HCT116 (cell line): ENCODE data around the gene TMEM9. TPM values are rescaled to one million over a fixed set of nuclear protein-coding genes. Genes with fewer than 3 reads are reported as not detected.

Source experiments
- ATAC-seq: fragments of 200-7000 bp; cut with Tn5 transposase; 2 replicates; pipeline ENCODE4 v1.9.1; 2020; ENCODE audit warnings: mild to moderate bottlenecking, moderate library complexity
- BruUV-seq: library from RNA; stranded (reverse); fragments of 400-500 nt; replicated peaks from 2 replicates; lab custom pipeline; 2021; lab: Mats Ljungman, UMichigan
- CTCF ChIA-PET: fragments of 300-600 bp; sonication (Branson Sonifier 250); formaldehyde crosslinking; loops from one replicate; lab custom pipeline; 2021; ENCODE audit warnings: antibody characterized with exemption; lab: Charles Lee
- POLR2A ChIA-PET: fragments of 300-600, 350-600 bp; sonication (Branson Sonifier 250); formaldehyde crosslinking; loops from one replicate; lab custom pipeline; 2021; ENCODE audit warnings: antibody characterized with exemption; lab: Charles Lee
- RAD21 ChIA-PET, 2 experiments: fragments of 300-600 bp; sonication (Branson Sonifier 250); formaldehyde crosslinking; loops; one replicate each; lab custom pipeline; 2023; ENCODE audit warnings: low total read pairs in 2 of 2; ENCODE audit not compliant: uncharacterized antibody in 2 of 2, unreplicated experiment in 2 of 2, low non-redundant PET in 1 of 2; lab: Charles Lee
- DNase-seq: peaks from one replicate; pipeline ENCODE4 v3.0.0-alpha.2; 2010; ENCODE audit warnings: low read depth, low spot score
- H2AFZ ChIP-seq: fragments of 200-600 bp; shearing (Covaris generic), sonication (generic); 2 replicates; pipeline ENCODE4 v1.6.1; 2017; ENCODE audit warnings: low read depth, mixed run types, mixed read lengths, antibody characterized with exemption, low read length; ENCODE audit not compliant: poor library complexity, severe bottlenecking
- H3K27ac ChIP-seq: 2 replicates; pipeline ENCODE4 v1.5.1; 2012; ENCODE audit warnings: low read depth, low read length
- H3K27me3 ChIP-seq: fragments of 200-600 bp; sonication (generic); 2 replicates; pipeline ENCODE4 v1.6.1; 2016; ENCODE audit warnings: mixed run types, low read length, mixed read lengths; ENCODE audit not compliant: insufficient read depth
- H3K36me3 ChIP-seq, 2 experiments: fragments of 200-500 bp in 1 of 2; fragments of 200-600 bp in 1 of 2; sonication (Bioruptor generic) in 1 of 2; sonication (generic) in 1 of 2; 2 replicates each; pipeline versions ENCODE4 v1.5.1 to v1.6.1; 2014 to 2016; ENCODE audit warnings: low read length in 2 of 2, inconsistent platforms in 1 of 2, mixed read lengths in 1 of 2, mixed run types in 1 of 2; ENCODE audit not compliant: insufficient read depth in 2 of 2, control insufficient read depth in 1 of 2
- H3K4me1 ChIP-seq, 2 experiments: fragments of 200-600 bp in 1 of 2; sonication (generic) in 1 of 2; 2 replicates each; pipeline versions ENCODE4 v1.5.1 to v1.6.1; 2012 to 2017; ENCODE audit warnings: low read length in 2 of 2, inconsistent platforms in 1 of 2, mild to moderate bottlenecking in 1 of 2, mixed read lengths in 1 of 2, mixed run types in 1 of 2, moderate library complexity in 1 of 2; ENCODE audit not compliant: insufficient read depth in 2 of 2, control insufficient read depth in 1 of 2
- H3K4me2 ChIP-seq: fragments of 200-600 bp; sonication (generic); 2 replicates; pipeline ENCODE4 v1.6.1; 2017; ENCODE audit warnings: mixed run types, low read length, mixed read lengths
- H3K4me3 ChIP-seq, 2 experiments: fragments of 200-600 bp in 1 of 2; sonication (generic) in 1 of 2; replicated peaks in 1 of 2; 2 replicates each; pipeline ENCODE4 v1.5.1; 2011 to 2016; ENCODE audit warnings: low read length in 2 of 2, control low read depth in 1 of 2, low read depth in 1 of 2, mild to moderate bottlenecking in 1 of 2, mixed read lengths in 1 of 2, mixed run types in 1 of 2
- H3K79me2 ChIP-seq: fragments of 200-600 bp; sonication (generic); 2 replicates; pipeline ENCODE4 v1.6.1; 2017; ENCODE audit warnings: mild to moderate bottlenecking, mixed run types, low read length, moderate library complexity, mixed read lengths; ENCODE audit not compliant: insufficient read depth
- H3K9ac ChIP-seq: fragments of 200-600 bp; sonication (generic); 2 replicates; pipeline ENCODE4 v1.6.1; 2016; ENCODE audit warnings: low read length, mixed read lengths
- H3K9me2 ChIP-seq: fragments of 200-600 bp; sonication (generic), shearing (Covaris generic); 2 replicates; pipeline ENCODE4 v1.6.1; 2017; ENCODE audit warnings: mixed run types, mild to moderate bottlenecking, moderate library complexity; ENCODE audit not compliant: insufficient read depth
- H3K9me3 ChIP-seq, 2 experiments: fragments of 200-500 bp in 1 of 2; fragments of 200-600 bp in 1 of 2; sonication (Bioruptor generic) in 1 of 2; sonication (generic) in 1 of 2; 2 replicates each; pipeline ENCODE4 v1.6.1; 2014 to 2017; ENCODE audit warnings: low read length in 2 of 2, mixed read lengths in 2 of 2, inconsistent platforms in 1 of 2, low read depth in 1 of 2, mild to moderate bottlenecking in 1 of 2, mixed run types in 1 of 2, moderate library complexity in 1 of 2; ENCODE audit not compliant: control insufficient read depth in 1 of 2, insufficient read depth in 1 of 2
- H4K20me1 ChIP-seq: fragments of 200-600 bp; sonication (generic), shearing (Covaris generic); 2 replicates; pipeline ENCODE4 v1.6.1; 2017; ENCODE audit warnings: mixed run types, mild to moderate bottlenecking, moderate library complexity; ENCODE audit not compliant: insufficient read depth
- ATF3 ChIP-seq: IDR thresholded peaks from 2 replicates; pipeline ENCODE4 v1.6.1; 2012
- CBX3 ChIP-seq: IDR thresholded peaks from 2 replicates; pipeline ENCODE4 v1.6.1; 2012; ENCODE audit warnings: low read depth
- CEBPB ChIP-seq: IDR thresholded peaks from 2 replicates; pipeline ENCODE4 v1.6.1; 2012; ENCODE audit warnings: low read depth
- EGR1 ChIP-seq: IDR thresholded peaks from 2 replicates; pipeline ENCODE4 v1.6.1; 2012; ENCODE audit warnings: low read depth
- ELF1 ChIP-seq: IDR thresholded peaks from 2 replicates; pipeline ENCODE4 v1.6.1; 2012; ENCODE audit warnings: low read depth, borderline replicate concordance
- EZH2phosphoT487 ChIP-seq: fragments of 200-600 bp; IDR thresholded peaks from 2 replicates; pipeline ENCODE4 v1.6.1; 2018; ENCODE audit warnings: antibody characterized with exemption, borderline replicate concordance
- FOSL1 ChIP-seq: IDR thresholded peaks from 2 replicates; pipeline ENCODE4 v1.6.1; 2012; ENCODE audit warnings: low read depth
- JUND ChIP-seq: IDR thresholded peaks from 2 replicates; pipeline ENCODE4 v1.6.1; 2012
- MAX ChIP-seq: IDR thresholded peaks from 2 replicates; pipeline ENCODE4 v1.6.1; 2012
- REST ChIP-seq: IDR thresholded peaks from 2 replicates; pipeline ENCODE4 v1.6.1; 2012; ENCODE audit warnings: low read depth
- SIN3A ChIP-seq: IDR thresholded peaks from 2 replicates; pipeline ENCODE4 v1.6.1; 2012; ENCODE audit warnings: low read depth
- SP1 ChIP-seq: IDR thresholded peaks from 2 replicates; pipeline ENCODE4 v1.6.1; 2012; ENCODE audit warnings: low read depth
- SRF ChIP-seq: IDR thresholded peaks from 2 replicates; pipeline ENCODE4 v1.6.1; 2012; ENCODE audit warnings: low read depth
- YY1 ChIP-seq: IDR thresholded peaks from 2 replicates; pipeline ENCODE4 v1.6.1; 2011; ENCODE audit warnings: low read length, low read depth, moderate library complexity, mild to moderate bottlenecking; ENCODE audit not compliant: insufficient replicate concordance; ENCODE audit errors: extremely low read depth
- ZBTB33 ChIP-seq: IDR thresholded peaks from 2 replicates; pipeline ENCODE4 v1.6.1; 2011; ENCODE audit warnings: mild to moderate bottlenecking, low read length, moderate library complexity; ENCODE audit not compliant: insufficient replicate concordance; ENCODE audit errors: extremely low read depth
- ZNF274 ChIP-seq: fragments of 200-500 bp; sonication (Bioruptor generic); IDR thresholded peaks from 2 replicates; pipeline ENCODE4 v1.6.1; 2014; ENCODE audit warnings: mild to moderate bottlenecking, low read depth, low read length, inconsistent platforms
- intact Hi-C: fragments of 100-400 bp; cut with micrococcal nuclease; formaldehyde crosslinking; loops from 2 replicates; pipeline ENCODE4 v1.10.0; 2022
- total RNA-seq: library from RNA; stranded (reverse); gene quantifications from one replicate; pipeline ENCODE4 v1.2.1, GENCODE V29; 2021; ENCODE audit not compliant: unreplicated experiment
- TF ChIP-seq, protein P1 (sequence below), 3 experiments: fragments of 200-600 bp in 1 of 3; sonication (generic) in 1 of 3; IDR thresholded peaks in 2 of 3; conservative IDR thresholded peaks in 1 of 3; 2 replicates each; pipeline ENCODE4 v1.5.1; 2012 to 2017; ENCODE audit warnings: low read depth in 2 of 3, low read length in 2 of 3, antibody characterized with exemption in 1 of 3, borderline replicate concordance in 1 of 3, control low read depth in 1 of 3, mild to moderate bottlenecking in 1 of 3, mixed read lengths in 1 of 3, mixed run types in 1 of 3, moderate library complexity in 1 of 3; ENCODE audit not compliant: insufficient read depth in 1 of 3

TMEM9 gene
- total RNA-seq, 1 experiment from 2014 or later = 66.3 TPM

DNA sequence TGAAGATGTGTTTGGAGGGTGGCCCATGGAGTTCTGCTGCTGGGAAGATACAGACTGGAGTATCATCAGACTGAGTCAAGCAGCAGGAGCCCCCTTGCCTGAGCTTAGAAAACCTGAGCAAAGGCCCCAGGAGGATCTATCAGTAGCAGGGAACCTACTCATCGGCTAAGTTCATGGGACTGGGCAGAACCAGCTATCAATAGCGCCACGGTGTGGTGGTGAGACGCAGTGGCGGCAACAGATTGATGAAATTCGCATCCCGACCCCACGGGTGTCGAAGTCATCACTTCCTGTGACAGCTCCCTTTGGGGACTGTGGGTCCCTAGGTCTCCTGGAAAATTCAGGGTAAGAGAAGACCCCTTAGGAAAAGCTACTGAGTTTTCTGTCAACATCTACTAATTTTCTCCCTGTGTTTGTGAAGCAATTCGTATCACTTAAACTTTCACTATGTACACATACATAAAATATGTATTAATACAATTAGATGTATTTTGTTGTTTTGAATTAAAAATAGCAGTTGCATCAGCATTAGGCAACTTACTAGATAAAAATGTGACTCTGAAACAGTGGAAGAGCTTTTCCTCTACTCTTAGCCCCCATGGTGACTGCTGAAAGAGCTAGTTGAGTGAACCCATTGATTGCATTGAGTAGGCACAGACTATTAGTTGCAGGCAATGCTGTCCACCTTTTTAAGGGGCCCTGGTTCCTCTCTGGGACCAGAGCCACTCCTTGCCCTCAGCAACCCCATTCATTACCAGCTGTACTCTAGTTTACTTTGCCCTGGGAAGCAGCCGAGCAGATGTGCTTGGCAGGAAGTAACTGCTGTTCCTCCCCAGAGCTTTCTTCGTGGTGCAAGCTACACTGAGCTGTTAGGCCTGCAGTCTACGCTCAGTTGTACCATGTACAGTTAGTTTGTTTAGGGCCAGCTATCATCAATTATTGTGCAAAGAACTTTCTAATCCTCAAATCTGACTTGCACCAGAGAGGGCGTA lies 34.8 kb downstream of the TMEM9 start:
- BruUV-seq = no TSS peak
- intact Hi-C loops = loop anchor here (1.0 kb wide), 1 partner anchor 33 kb away; no protein-coding TSS in a partner anchor
- Histone ChIP-seq H3K4me2 (peak overlapping the region; percentile 10; the same call in 1 of the 2 replicates), H3K4me1 (peaks cover 0 to 17% of the 10 kb centered on the region in 2 experiments; a peak in 1 of 4 replicates), H3K9me2 (no peaks in the 10 kb centered on the region), H3K4me3 (no peak overlapping the region), H4K20me1 (no peaks in the 10 kb centered on the region), H3K27me3 (peaks cover 9% of the 10 kb centered on the region; the same call in 1 of the 2 replicates), H3K9me3 (no peaks in the 10 kb centered on the region), H3K27ac (no peak overlapping the region), H3K9ac (no peak overlapping the region), H2AFZ (no peak overlapping the region), H3K36me3 (no peaks in the 10 kb centered on the region), H3K79me2 (no peaks in the 10 kb centered on the region)
- peak; percentile 53 for ATAC-seq
- POLR2A ChIA-PET = interaction anchor here (1.1 kb wide), 1 partner anchor 33 kb away, joined by 4 read pairs; no protein-coding TSS in a partner anchor
- CTCF ChIA-PET = interaction anchor here (0.5 to 2.6 kb wide), 16 partner anchors 9 to 557 kb away, joined by 3 to 43 read pairs (median 4); partner anchors contain the start of gene TMEM9
- DNase-seq = peak; percentile 39
- RAD21 ChIA-PET = interaction anchor here (1.3 to 1.4 kb wide), 3 partner anchors 33 to 147 kb away, joined by 4 to 8 read pairs (median 4); no protein-coding TSS in a partner anchor
- TF ChIP-seq REST (no peak), ATF3 (no peak), ZBTB33 (no peak), ELF1 (no peak), MAX (no peak), CEBPB (no peak), SP1 (no peak), SIN3A (no peak), EZH2phosphoT487 (no peak), JUND (no peak), CBX3 (no peak), YY1 (no peak), ZNF274 (no peak), FOSL1 (no peak), SRF (no peak), EGR1 (no peak)
- TF ChIP-seq, protein P1, sequence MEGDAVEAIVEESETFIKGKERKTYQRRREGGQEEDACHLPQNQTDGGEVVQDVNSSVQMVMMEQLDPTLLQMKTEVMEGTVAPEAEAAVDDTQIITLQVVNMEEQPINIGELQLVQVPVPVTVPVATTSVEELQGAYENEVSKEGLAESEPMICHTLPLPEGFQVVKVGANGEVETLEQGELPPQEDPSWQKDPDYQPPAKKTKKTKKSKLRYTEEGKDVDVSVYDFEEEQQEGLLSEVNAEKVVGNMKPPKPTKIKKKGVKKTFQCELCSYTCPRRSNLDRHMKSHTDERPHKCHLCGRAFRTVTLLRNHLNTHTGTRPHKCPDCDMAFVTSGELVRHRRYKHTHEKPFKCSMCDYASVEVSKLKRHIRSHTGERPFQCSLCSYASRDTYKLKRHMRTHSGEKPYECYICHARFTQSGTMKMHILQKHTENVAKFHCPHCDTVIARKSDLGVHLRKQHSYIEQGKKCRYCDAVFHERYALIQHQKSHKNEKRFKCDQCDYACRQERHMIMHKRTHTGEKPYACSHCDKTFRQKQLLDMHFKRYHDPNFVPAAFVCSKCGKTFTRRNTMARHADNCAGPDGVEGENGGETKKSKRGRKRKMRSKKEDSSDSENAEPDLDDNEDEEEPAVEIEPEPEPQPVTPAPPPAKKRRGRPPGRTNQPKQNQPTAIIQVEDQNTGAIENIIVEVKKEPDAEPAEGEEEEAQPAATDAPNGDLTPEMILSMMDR (IDR thresholded peaks at IDR 0.05 in 2 of 3, conservative IDR thresholded peaks at IDR 0.05 in 1 of 3; ENCODE audit: borderline replicate concordance in 1 of 3, insufficient read depth in 1 of 3, low read depth in 2 of 3, low read length in 2 of 3) = peak; percentile 64 to 90 (median 89)
